WERI-Rb-1 (cell line): Measurements from ENCODE around the gene SLC38A2.
A peak's percentile ranks its signal among the peaks of the same experiment; 100 is the strongest.

Experiments used
- DNase-seq: peaks from one replicate; pipeline ENCODE4 v3.0.0-alpha.2; 2020
- H3K27ac ChIP-seq: fragments of 250-450 bp; sonication (Bioruptor Pico); 2 replicates; pipeline ENCODE4 v1.5.1; 2020; ENCODE audit warnings: mild to moderate bottlenecking, moderate library complexity
- H3K27me3 ChIP-seq: fragments of 250-450 bp; sonication (Bioruptor Pico); 2 replicates; pipeline ENCODE4 v1.5.1; 2021; ENCODE audit warnings: mild to moderate bottlenecking, low read depth, moderate library complexity; ENCODE audit not compliant: insufficient read depth, severe bottlenecking
- H3K36me3 ChIP-seq: fragments of 250-450 bp; sonication (Bioruptor Pico); 2 replicates; pipeline ENCODE4 v1.5.1; 2020; ENCODE audit warnings: mild to moderate bottlenecking, moderate library complexity
- H3K4me3 ChIP-seq: 2 replicates; pipeline ENCODE4 v1.5.1; 2011; ENCODE audit warnings: low read depth, mild to moderate bottlenecking, control low read depth, low read length
- H3K9me3 ChIP-seq: fragments of 250-450 bp; sonication (Bioruptor Pico); 2 replicates; pipeline ENCODE4 v1.5.1; 2021; ENCODE audit warnings: mild to moderate bottlenecking, moderate library complexity; ENCODE audit not compliant: severe bottlenecking
- TF ChIP-seq, protein P1 (sequence below): IDR thresholded peaks from 2 replicates; pipeline ENCODE4 v1.5.1; 2011; ENCODE audit warnings: low read depth, mild to moderate bottlenecking, control low read depth, inconsistent platforms, low read length

Gene SLC38A2

DNA sequence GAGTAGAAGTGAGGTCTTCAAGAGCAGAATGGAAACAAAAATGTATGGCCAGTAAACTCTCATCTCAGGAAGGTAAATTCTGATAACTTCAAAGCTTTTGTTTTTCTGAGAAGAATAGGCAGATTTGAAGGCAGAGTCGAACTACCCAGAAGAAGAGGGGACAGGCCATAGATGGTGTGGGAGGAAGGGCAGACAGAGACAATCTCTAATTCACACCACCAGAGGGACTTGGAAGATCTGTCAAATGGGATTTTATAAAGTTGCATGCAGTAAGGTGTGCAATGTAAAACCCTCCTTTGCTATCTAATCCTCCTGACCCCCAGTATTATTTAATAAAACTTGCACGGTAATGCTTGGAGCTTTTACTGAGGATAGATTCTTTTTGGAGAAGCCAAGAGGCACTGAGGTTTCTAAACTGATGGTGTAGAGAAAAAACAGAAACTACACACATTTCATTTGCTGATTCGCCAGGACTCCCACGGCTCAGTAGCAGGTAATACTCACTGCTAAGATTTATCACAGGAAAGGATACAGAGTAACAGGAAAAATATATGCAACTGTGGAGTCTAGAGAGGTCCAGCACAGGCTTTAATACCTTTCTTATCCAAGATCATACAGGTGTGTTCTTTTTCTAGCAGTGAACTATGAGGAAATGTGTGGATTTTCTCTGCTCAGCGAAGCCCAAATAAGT is 18.3 kb downstream of the SLC38A2 start:
- Histone ChIP-seq H3K36me3 (peaks cover 2% of the 10 kb centered on the region), H3K9me3 (no peaks in the 10 kb centered on the region), H3K27me3 (no peaks in the 10 kb centered on the region), H3K27ac (no peak overlapping the region), H3K4me3 (no peak overlapping the region)
- TF ChIP-seq, protein P1, sequence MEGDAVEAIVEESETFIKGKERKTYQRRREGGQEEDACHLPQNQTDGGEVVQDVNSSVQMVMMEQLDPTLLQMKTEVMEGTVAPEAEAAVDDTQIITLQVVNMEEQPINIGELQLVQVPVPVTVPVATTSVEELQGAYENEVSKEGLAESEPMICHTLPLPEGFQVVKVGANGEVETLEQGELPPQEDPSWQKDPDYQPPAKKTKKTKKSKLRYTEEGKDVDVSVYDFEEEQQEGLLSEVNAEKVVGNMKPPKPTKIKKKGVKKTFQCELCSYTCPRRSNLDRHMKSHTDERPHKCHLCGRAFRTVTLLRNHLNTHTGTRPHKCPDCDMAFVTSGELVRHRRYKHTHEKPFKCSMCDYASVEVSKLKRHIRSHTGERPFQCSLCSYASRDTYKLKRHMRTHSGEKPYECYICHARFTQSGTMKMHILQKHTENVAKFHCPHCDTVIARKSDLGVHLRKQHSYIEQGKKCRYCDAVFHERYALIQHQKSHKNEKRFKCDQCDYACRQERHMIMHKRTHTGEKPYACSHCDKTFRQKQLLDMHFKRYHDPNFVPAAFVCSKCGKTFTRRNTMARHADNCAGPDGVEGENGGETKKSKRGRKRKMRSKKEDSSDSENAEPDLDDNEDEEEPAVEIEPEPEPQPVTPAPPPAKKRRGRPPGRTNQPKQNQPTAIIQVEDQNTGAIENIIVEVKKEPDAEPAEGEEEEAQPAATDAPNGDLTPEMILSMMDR = peak; percentile 21; the same call in 1 of the 2 replicates
- DNase-seq = no peak

DNA sequence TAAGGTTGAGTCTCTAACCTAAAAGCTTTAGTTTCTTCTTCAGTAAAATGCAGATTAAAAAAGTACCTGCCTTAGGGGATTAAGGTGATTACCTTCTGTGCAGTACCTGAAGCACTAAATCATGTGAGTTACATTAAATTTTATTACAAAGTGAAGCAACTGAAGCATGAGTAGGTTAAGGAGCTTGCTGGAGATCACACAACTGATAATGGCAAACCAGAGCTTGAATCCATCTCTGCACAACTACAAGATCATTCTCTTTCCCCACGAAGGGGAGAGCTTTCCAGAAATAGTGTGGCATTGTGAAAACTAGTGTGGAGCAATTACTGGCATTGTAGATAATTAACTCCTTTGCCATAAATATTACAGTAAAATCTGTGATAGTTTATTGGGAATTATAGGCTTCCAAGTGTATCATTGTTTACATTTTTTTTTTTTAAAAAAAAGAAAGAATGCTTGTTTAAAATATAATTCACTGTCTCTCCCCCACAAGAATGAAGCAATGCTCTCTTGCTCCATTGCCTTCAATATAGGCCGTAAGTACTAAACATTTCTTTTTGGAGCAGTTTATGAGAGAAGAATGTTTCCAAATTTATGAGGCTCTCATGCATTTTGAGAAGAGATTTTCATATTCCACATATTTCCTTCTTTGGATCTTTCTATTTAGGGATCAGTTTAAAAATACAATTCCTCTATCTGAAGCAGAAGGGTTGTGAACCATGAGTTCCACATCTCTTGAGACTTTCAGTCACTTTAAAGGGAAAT is 20.5 kb downstream of the SLC38A2 start:
- no peak overlapping the region for H3K27ac ChIP-seq
- H3K27me3 ChIP-seq = no peaks in the 10 kb centered on the region
- no peak overlapping the region for H3K4me3 ChIP-seq
- TF ChIP-seq, protein P1 = no peak
- no peaks in the 10 kb centered on the region for H3K36me3 ChIP-seq
- no peaks in the 10 kb centered on the region for H3K9me3 ChIP-seq
- no peak for DNase-seq

DNA sequence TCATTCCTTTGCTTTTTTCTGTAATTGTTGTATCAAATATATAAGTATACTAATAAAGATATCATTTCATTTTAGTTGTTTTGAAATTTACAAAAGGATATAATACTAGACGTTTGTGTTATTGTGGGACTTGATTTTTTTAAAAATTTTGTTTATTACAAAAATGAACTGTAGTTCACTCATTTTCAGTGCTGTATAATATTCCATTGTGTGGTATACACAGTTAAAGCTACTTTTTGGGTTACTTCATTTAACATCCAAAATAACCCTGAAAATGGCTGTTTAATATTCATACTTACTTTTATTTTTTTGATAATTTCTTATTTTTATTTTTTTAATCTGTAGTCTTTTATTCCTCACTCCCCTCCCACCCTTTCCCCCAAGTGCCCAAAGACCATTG is 21.4 kb downstream of the SLC38A2 start:
- TF ChIP-seq, protein P1 = no peak
- H3K4me3 ChIP-seq = no peak overlapping the region
- H3K27ac ChIP-seq = no peak overlapping the region
- no peaks in the 10 kb centered on the region for H3K36me3 ChIP-seq
- H3K9me3 ChIP-seq = no peaks in the 10 kb centered on the region
- no peak for DNase-seq
- H3K27me3 ChIP-seq = no peaks in the 10 kb centered on the region

DNA sequence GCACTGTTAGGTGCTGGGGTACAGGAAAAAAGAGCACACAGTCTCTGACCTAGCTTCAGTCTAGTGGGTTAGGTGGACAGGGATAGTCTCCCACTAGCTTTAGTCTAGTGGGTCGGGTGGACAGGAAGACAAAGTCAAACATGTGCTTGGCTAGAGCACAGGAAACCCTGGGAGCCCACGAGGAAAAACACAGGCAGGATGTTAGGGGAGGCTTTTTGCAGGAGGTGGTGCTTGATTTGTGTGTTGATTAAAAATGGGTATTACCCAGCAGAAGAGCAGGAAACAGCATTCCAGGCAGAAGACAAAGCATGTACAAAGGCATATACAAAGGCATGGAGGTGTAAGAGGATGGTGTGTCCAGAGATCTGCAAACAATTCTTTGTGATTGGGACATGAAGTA is 23.3 kb downstream of the SLC38A2 start:
- no peak overlapping the region for H3K27ac ChIP-seq
- H3K27me3 ChIP-seq = no peaks in the 10 kb centered on the region
- H3K36me3 ChIP-seq = no peaks in the 10 kb centered on the region
- no peak overlapping the region for H3K4me3 ChIP-seq
- DNase-seq = no peak
- TF ChIP-seq, protein P1 = no peak
- no peaks in the 10 kb centered on the region for H3K9me3 ChIP-seq

DNA sequence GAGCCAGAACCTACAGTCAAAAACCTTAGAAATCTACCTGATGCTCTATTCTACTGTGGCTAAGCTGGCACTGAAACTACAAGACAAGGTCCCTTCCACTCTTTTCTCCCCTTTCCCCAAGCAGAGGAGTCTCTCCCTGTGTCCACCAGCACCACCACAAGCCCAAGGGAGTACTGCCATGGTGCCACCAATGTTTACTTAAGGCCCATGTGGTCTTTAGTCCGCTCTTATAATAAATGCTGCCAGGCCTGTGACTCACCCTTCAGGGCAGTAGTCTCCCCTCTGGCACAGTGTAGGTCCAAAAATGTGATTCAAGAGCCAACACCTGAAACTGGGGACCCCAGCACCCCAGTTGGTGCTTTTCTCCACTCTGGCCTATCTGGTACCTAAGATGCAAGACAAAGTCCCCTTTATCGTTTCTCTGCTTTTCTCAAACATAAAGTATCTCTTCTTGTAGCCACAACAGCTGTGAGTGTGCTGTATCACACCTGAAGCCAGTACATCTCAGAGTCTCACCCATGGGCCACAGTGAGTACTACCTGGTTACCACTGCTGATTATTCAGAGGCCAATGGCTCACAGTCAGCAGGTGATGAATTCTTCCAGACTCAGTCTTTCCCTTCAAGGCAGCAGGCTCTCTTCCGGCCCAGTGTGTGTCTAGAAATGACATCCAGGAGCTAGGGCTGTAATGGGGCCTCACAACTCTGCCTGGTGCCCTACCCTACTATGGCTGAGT is 29.3 kb downstream of the SLC38A2 start:
- no peaks in the 10 kb centered on the region for H3K36me3 ChIP-seq
- H3K27me3 ChIP-seq = no peaks in the 10 kb centered on the region
- TF ChIP-seq, protein P1 = no peak
- H3K27ac ChIP-seq = no peak overlapping the region
- DNase-seq = no peak
- no peak overlapping the region for H3K4me3 ChIP-seq
- H3K9me3 ChIP-seq = no peaks in the 10 kb centered on the region
